PFSK-1 (cell line): ENCODE data around the gene STPG2.

Source experiments
- FOXP2 ChIP-seq: optimal IDR thresholded peaks from 2 replicates; pipeline ENCODE3; 2011; ENCODE audit warnings: borderline replicate concordance, control low read depth, inconsistent platforms; ENCODE audit not compliant: insufficient read depth; ENCODE audit errors: extremely low read length, extremely low read depth
- POLR2AphosphoS5 ChIP-seq: IDR thresholded peaks from 2 replicates; pipeline ENCODE4 v1.6.1; 2012; ENCODE audit warnings: low read depth, mild to moderate bottlenecking, control low read depth, low read length, moderate library complexity
- SIN3A ChIP-seq: IDR thresholded peaks from 2 replicates; pipeline ENCODE4 v1.6.1; 2012; ENCODE audit warnings: mild to moderate bottlenecking, low read length, moderate library complexity, borderline replicate concordance; ENCODE audit not compliant: insufficient read depth
- TAF1 ChIP-seq: IDR thresholded peaks from 2 replicates; pipeline ENCODE4 v1.6.1; 2012; ENCODE audit warnings: low read length, control low read depth, borderline replicate concordance; ENCODE audit not compliant: insufficient read depth
- TF ChIP-seq, protein P1 (sequence below), 2 experiments: IDR thresholded peaks; 2 replicates each; pipeline versions ENCODE4 v1.6.1 to v1.8.0; 2011 to 2012; ENCODE audit warnings: low read depth in 2 of 2, low read length in 2 of 2, control low read depth in 1 of 2, inconsistent platforms in 1 of 2, mild to moderate bottlenecking in 1 of 2, moderate library complexity in 1 of 2; ENCODE audit not compliant: insufficient read depth in 1 of 2

The STPG2 gene

DNA sequence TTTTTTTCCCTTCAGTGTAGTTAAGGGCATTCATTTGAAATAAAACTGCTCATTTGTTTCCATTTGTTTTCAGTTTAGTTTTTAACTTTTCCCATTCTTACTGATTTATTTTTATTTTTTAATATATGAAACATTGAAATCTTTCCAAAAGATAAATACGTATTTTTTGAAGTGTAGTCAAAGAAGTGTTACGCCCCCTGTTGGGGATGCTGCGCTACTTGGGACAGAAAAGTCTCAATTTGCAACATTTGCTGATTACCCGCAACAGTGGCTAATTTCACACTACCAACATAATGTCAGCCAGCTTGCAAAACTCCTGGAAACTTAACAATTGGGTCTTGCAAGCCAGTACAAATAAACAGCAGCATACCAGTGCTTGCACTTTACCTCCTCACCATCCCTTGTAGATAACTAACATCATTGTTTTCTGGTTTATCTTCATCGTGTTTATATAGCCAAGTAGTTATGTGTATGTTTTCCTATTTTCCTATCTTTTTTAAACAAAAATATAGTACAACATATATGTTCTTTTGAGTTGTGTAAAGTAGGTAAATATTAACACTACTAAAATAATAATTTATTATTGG lies 158.6 kb downstream of the STPG2 start:
- TF ChIP-seq SIN3A (no peak), TAF1 (no peak), POLR2AphosphoS5 (no peak), FOXP2 (no peak)
- TF ChIP-seq, protein P1, sequence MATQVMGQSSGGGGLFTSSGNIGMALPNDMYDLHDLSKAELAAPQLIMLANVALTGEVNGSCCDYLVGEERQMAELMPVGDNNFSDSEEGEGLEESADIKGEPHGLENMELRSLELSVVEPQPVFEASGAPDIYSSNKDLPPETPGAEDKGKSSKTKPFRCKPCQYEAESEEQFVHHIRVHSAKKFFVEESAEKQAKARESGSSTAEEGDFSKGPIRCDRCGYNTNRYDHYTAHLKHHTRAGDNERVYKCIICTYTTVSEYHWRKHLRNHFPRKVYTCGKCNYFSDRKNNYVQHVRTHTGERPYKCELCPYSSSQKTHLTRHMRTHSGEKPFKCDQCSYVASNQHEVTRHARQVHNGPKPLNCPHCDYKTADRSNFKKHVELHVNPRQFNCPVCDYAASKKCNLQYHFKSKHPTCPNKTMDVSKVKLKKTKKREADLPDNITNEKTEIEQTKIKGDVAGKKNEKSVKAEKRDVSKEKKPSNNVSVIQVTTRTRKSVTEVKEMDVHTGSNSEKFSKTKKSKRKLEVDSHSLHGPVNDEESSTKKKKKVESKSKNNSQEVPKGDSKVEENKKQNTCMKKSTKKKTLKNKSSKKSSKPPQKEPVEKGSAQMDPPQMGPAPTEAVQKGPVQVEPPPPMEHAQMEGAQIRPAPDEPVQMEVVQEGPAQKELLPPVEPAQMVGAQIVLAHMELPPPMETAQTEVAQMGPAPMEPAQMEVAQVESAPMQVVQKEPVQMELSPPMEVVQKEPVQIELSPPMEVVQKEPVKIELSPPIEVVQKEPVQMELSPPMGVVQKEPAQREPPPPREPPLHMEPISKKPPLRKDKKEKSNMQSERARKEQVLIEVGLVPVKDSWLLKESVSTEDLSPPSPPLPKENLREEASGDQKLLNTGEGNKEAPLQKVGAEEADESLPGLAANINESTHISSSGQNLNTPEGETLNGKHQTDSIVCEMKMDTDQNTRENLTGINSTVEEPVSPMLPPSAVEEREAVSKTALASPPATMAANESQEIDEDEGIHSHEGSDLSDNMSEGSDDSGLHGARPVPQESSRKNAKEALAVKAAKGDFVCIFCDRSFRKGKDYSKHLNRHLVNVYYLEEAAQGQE (IDR thresholded peaks at IDR 0.05; ENCODE audit: insufficient read depth in 1 of 2, low read depth in 2 of 2, low read length in 2 of 2) = no peak

DNA sequence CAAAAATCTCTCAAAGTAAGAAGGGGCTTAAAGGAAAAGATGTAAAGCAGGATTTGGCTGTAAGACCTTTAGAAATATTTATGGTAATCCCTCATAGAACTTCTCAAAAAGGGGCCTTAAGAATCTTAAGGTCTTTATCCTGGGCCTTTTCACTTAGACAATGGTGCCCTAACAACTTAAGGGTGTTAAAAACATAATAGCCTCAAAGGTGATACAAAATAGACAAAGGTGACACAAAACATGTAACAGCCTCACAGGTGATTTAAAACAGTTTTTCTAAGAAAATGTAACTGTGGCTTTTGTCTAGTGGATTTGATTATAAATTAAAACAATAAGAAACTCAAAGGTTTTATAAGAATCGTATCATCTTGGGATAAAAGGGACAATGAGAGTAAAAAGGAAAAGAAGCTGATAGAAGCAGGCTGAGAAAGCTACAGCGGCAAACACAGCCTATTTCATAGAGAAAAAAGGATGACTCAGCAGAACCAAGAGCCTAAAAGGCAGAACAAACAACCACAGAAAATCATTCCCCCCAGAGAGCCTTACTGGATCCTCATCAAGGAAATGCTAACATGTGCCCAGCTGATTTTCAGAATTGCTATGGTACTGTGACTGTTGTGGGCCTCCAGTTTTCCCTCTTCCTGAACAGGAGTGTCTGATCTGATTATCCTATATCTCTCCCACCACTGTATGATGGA lies 164.3 kb downstream of the STPG2 start:
- TF ChIP-seq, protein P1 (IDR thresholded peaks at IDR 0.05; ENCODE audit: insufficient read depth in 1 of 2, low read depth in 2 of 2, low read length in 2 of 2) = no peak
- TF ChIP-seq POLR2AphosphoS5 = no peak
- TF ChIP-seq TAF1 = no peak
- TF ChIP-seq SIN3A = no peak
- no peak for TF ChIP-seq FOXP2

DNA sequence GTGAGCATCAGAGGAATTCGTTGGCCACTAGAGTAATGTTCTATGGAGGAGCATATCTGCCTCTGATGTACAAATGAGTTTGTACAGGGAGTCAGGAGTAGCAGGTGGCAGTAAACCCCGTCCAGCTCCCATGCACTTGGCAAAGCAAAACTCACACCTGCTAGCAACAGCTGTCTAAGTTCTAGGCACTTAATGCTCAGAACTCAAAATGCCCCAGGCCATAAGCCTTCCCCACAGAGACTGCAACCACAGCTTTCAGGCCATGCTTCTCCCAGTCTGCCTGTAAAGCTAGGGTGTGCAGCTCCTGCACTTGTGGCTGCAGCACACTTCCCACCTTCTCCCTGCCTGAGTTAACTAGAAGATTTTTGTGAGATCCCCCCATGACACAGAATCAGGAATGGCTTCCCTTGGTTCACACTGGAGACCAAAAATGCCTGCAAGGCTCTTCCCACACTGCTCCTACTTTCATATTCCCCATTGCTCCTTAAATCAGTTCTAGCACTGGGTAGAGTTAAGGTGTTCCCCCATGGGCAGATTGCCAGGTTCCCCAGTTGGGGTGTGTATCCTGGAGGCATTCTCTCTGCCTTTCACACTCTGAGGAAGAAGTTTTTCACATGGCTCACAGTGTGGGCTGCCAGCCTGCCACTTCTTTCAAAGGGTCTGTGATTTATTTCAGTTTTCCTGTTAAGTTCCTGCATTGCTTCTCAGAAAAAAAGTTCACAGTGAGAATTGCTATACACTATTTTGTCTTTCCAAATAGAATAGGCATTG lies 189.9 kb downstream of the STPG2 start:
- TF ChIP-seq, protein P1 (IDR thresholded peaks at IDR 0.05; ENCODE audit: insufficient read depth in 1 of 2, low read depth in 2 of 2, low read length in 2 of 2) = no peak
- TF ChIP-seq SIN3A (no peak), TAF1 (no peak), FOXP2 (no peak), POLR2AphosphoS5 (no peak)

DNA sequence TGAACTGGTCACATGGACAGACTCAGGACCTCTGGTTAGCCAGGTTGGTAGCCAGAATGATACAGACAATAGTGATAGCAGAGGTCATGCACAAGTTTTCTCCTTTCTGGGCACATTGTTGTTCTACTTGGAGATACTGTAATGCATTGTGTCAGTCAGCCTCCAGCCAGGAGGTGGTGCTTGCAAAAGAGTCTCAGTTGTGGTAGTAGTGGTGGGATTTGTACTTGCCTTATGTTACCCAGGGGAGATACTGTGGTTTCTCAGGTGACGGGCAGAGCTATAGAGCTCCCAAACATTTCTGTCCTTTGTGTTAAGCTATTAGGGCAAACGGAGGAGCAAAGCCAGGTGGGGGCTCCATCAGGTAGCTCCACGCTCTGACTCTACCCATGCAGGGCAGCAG lies 190.5 kb downstream of the STPG2 start:
- TF ChIP-seq POLR2AphosphoS5 (no peak), TAF1 (no peak), FOXP2 (no peak), SIN3A (no peak)
- TF ChIP-seq, protein P1 (IDR thresholded peaks at IDR 0.05; ENCODE audit: insufficient read depth in 1 of 2, low read depth in 2 of 2, low read length in 2 of 2) = no peak
